Stimulated activated CD8-positive, alpha-beta memory T cell treated with anti-CD3 and anti-CD28 coated beads, Interleukin-7, amount 100 ng/mL, for 24 hours (primary cell): ENCODE results near the gene TPRA1.

Experiments used
- DNase-seq: peaks from one replicate; pipeline ENCODE4 v3.0.0-alpha.2; 2020; ENCODE audit warnings: low read depth

TPRA1 gene

GRCh38 chr3:127560051-127560787 is 30.3 kb downstream of the TPRA1 start:
- DNase-seq = no peak

DNA sequence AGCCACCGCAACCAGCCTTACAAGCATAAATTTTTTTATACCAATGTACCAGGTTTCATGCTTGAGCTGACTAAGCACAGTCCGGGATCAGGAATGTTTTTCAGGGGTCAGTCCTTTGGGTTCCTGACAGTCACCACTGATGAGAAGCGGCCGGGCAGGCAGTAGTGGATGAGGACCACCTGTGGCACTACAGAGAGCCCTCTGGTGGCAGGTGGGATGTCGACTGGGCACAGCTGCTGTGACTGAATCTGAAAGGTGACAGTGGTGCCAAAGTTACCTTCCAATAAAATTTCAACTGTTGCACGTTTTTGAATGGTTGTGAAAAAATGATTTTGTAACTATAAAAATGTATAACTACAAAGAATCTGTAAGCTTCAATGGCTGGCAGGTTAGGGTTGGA is 34.0 kb downstream of the TPRA1 start:
- no peak for DNase-seq

GRCh38 chr3:127555108-127555507 is 35.4 kb downstream of the TPRA1 start:
- no peak for DNase-seq

DNA sequence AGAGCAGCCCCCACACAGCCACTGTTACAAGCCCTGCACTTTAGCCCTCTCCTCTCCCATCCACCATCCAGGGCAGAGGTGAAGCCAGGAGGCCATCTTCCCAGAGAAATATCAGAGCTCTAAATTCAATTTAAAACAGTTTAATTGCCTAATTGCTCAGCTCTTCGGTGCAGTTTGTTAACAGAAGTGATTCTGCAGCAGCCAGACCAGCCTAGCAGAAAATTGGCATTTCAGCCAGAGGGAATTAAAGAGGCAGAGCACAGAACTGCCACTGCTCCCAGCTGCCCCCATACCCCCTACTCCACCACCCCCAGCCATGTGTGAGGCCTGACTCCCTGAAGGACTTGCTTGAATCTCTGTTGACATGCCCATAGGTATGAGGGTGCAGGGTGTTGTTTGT is 38.5 kb downstream of the TPRA1 start:
- no peak for DNase-seq

GRCh38 chr3:127551178-127551577 is 39.4 kb downstream of the TPRA1 start:
- no peak for DNase-seq

DNA sequence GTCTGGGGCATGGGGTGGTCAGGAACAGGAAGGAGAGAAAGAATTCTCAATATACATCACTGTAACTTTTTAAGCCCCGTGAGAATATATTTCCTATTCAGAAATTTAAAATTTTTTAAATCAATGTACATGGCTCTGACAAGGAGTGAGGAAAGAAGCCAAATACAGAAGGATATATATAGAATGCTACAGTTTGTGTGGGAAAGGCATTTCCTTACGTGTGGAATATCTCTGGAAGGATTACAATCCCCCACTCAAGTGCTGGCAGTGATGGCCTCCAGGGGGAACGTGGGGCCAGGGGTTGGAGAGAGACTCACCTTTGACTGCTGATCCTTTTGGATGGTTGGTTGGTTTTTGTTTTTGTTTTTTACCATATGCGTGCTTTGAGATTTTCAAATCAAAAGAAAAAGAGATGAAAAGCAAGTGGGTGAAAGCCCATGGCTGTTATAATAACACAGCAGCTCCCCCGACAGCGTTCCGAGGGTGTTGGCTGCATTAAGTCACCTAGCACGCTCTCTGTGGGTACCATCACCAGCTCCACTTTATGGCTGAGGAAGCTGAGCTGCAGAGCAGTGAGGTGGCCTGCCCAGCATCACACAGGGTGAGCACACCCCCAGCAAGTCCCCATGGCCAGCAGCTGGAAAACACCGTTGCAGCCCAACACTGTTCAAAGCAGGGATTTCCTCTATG is 39.9 kb downstream of the TPRA1 start:
- no peak for DNase-seq

- DNase-seq = no peak
Observed at GRCh38 chr3:127549826-127550467, 40.6 kb downstream of the TPRA1 start.

DNA sequence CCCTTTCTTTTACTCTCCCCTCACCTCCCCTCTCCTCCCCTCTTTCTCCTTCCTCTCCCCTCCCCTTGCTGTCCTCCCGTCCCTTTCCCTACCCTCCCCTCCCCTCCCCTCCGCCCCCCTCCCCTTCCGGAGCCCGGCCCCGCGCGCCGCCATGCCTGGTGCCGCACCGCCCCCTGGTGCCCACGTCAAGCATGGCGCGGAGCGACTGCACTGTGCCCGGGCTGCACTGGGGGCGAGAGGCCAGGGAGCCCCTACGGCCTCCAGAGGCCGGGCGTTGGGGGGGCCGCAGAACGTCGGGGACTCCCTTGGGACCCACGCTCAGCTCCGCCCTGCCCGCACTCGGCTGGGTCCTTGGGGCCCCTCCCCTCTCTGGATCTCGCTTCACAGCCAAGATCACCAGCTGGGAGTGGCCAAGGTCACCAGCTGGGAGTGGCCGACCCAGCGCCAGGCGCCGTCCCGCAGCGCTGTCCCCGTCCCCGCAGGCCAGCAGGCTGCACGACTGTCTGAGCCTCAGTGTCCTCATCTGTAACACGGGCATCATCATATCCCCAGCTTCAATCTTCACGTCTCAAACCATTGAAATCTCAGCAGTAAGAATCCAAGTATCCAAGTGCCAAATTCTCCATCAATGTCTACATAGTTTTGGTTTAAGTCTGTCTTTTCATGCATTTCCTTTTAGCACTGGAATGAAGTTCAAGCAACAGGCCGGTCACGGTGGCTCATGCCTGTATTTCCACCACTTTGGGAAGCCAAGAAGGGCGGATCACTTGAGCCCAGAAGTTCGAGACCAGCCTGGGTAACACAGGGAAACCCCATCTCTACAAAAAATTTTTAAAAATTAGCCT is 42.5 kb downstream of the TPRA1 start:
- DNase-seq = peak; percentile 60

GRCh38 chr3:127546970-127547733 is 43.4 kb downstream of the TPRA1 start:
- no peak for DNase-seq

- no peak for DNase-seq
Observed at GRCh38 chr3:127546554-127546953, 44.0 kb downstream of the TPRA1 start.

DNA sequence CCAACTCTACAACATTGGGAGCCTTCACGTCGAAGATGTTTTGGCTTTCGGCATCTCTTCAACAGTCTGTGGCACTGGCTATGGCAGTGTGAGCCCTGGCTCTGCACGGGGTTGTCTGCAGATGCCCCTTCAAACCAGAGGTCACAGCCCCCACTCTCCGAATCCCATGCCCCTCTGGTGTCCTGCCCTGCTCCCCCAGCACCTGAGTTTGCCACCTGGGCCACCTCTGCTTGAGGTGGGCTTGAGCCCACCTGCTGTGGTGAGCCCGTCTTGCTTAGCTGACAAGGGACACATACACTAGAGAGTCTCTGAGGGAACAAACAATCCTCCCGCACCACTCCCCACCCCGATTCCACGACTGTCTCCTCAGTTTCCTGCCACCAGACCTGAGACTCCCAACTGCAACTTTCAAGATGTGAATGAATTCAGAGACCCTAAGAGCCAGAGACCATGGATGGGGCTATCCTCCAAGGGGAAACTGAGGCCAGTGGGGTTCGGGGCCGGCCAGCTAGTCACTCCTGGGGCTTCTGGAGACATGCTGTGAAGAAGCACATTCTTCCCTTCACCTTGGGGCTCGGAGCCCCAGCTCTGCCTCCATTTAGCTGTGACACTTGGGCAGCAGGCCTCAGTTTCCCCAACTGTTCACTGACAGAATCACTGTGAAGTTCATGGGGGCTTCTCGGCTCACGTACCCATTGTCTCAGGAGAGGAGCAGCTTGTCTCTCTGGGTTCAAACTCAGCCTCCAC is 44.6 kb downstream of the TPRA1 start:
- no peak for DNase-seq

- DNase-seq = no peak
Observed at GRCh38 chr3:127545216-127545615, 45.3 kb downstream of the TPRA1 start.

GRCh38 chr3:127544803-127545201 is 45.7 kb downstream of the TPRA1 start:
- no peak for DNase-seq

DNA sequence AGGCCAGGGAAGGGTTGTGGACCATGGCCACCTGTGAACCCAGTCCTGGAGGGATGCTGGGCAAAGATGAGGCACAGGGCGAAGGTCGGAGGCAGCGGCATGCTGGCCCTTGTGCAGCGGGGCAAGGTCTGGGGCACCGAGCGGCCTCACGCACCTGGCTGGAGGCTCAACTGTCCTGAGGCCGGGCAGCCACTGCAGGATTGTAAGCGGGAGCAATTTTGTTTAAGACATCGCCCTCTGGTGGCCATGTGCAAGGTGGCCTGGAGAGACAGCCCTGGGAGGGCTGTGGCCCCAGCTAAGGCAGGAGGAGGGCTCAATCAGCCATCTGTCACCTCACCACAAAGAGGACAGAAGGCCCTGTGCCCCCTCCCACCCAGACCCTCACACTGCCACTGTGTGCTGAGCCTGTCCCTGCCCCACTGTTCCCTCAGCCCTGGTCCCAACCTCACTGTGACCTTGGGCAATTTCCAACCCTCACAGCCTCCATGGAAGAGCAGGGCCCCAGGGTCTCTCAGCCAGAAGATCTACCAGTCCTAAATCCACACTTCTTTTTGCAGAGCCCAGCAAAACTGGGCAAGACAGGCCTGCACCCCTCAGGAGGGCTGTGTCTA is 46.2 kb downstream of the TPRA1 start:
- DNase-seq = peak; percentile 41

DNA sequence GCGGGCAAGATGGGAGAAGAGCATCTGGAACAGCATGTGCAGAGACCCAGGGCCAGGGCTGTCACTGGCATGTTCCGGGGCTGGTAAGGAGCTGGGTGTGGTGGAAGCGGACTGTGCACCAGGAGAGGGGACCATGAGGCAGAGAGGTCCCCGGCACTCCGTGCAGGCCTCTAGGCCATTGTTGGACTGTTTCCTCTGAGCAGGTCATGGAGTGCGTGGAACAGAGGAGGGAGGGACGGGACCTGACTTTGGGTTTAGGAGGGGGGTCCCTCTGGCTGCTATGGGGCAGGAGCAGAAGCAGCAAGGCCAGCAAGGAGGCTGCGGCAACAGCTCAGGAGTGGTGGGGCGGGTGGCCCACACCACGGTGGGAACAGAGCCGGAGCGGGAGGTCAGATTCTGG is 47.1 kb downstream of the TPRA1 start:
- no peak for DNase-seq

DNA sequence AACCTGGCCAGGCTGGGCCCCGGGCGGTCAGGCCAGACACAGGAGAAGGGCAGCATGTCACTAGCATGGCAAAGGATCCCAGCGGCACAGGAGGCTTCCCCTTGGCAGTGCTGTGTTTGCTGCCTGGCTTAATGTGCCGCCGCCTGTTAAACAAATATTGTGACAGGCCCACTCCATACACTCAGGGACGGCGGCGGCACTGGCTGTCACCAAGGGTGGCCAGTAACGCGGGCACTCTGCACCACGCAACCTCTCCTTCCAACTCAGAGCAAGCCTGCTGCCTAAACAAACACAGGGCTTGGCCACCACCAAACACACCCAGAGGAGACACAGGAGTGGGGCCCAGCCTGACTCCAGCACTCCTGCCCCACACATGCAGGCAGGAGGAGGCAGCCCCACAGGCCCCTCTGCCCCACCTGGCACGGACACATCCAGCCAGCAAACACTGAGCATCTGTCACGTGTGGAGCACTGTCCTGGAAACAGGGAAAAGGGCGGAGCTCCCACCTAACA is 48.0 kb downstream of the TPRA1 start:
- no peak for DNase-seq

DNA sequence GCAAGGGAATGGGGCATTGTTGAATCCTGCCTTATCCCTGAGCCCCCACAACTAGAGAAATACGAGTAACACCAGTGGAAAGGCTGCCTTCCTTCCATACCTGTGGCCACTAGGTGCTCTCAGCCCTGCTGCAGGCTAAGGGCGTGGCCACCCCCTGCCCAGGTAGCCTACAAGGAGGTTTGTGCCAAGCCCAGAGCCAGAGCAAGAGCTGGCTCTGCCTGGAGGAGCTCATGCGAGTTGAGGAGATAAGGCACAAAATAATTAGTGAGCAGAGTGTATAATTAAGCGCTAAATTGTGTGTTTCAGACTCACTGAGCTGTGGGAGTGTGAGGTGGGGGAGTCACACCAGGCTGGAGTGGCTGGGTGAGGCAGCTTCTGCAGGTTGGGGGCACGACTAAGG is 49.2 kb downstream of the TPRA1 start:
- no peak for DNase-seq

DNA sequence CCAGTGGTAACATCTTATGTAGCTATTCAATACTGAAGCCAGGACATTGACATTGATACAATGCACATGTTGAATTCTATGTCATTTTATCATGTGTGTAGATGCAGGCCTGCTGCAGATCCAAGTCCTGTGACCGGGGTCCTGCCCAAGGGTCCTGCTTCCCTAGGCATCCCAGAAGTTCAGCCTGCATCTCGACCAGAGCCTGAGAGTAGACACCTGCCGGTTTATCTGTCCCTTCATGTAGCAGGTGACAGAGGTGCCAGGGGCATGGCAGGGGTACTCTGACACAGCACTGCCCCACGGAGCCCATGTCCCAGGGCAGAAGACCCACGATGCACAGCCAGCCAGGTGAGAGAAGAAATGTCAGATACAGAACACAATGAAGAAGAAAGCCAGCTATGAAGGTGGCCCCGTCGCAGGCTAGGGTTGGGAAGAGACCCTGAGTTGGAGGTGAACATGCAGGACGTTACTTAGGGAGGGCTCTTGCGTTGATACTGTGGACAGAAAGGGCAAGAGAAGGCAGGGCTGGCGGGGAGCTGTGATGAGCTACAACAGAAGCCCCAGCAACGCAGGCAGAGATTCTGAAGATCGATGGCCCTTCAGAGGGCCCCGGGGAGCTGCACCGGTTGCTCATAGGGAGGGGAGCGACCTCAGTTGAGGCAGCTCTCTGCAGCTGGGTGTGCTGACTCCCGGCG is 51.0 kb downstream of the TPRA1 start:
- no peak for DNase-seq

- no peak for DNase-seq
Observed at GRCh38 chr3:127538569-127538968, 52.0 kb downstream of the TPRA1 start.
